Adipocyte (in vitro differentiated cells): ENCODE data around the gene SRP72.
A peak's percentile ranks its signal among the peaks of the same experiment; 100 is the strongest.
"Not testable (repeated sequence)": the region's sequence is repeated elsewhere in the genome, so short reads cannot be mapped to it uniquely, and the experiment has no call there.

Source experiments
- DNase-seq: peaks from one replicate; pipeline ENCODE4 v3.0.0-alpha.2; 2015; ENCODE audit warnings: low read depth
- H3K27me3 ChIP-seq: replicated peaks from 2 replicates; pipeline ENCODE4 v1.7.0; 2013; ENCODE audit warnings: mild to moderate bottlenecking, low read length, moderate library complexity; ENCODE audit not compliant: control insufficient read depth, insufficient read depth
- H3K36me3 ChIP-seq: 2 replicates; pipeline ENCODE4 v1.7.0; 2013; ENCODE audit warnings: low read length, mild to moderate bottlenecking, moderate library complexity; ENCODE audit not compliant: control insufficient read depth, insufficient read depth, severe bottlenecking
- H3K4me1 ChIP-seq: 2 replicates; pipeline ENCODE4 v1.7.0; 2013; ENCODE audit warnings: mild to moderate bottlenecking, low read length, moderate library complexity; ENCODE audit not compliant: control insufficient read depth, insufficient read depth
- H3K4me3 ChIP-seq: 2 replicates; pipeline ENCODE4 v1.7.0; 2013; ENCODE audit warnings: mild to moderate bottlenecking, low read length, moderate library complexity
- H3K9ac ChIP-seq: 2 replicates; pipeline ENCODE4 v1.7.0; 2013; ENCODE audit warnings: mild to moderate bottlenecking, low read length, moderate library complexity
- H3K9me3 ChIP-seq: 2 replicates; pipeline ENCODE4 v1.7.0; 2013; ENCODE audit warnings: mild to moderate bottlenecking, low read length, moderate library complexity; ENCODE audit not compliant: control insufficient read depth

The SRP72 gene

GRCh38 chr4:56438766-56439165 lies 28.7 kb upstream of the SRP72 start:
- Histone ChIP-seq H3K27me3 (no peaks in the 10 kb centered on the region), H3K4me3 (no peak overlapping the region)
- DNase-seq, result no peak

GRCh38 chr4:56440983-56441382 lies 26.4 kb upstream of the SRP72 start:
- H3K27me3 ChIP-seq, result no peaks in the 10 kb centered on the region
- no peaks in the 10 kb centered on the region for H3K9me3 ChIP-seq
- peaks cover 36% of the 10 kb centered on the region for H3K36me3 ChIP-seq
- H3K4me1 ChIP-seq, result peaks cover 11% of the 10 kb centered on the region
- no peak overlapping the region for H3K9ac ChIP-seq
- no peak for DNase-seq
- no peak overlapping the region for H3K4me3 ChIP-seq

More at GRCh38 chr4:56438766-56439165, 28.7 kb upstream of the SRP72 start:
- Histone ChIP-seq H3K4me1 (peaks cover 17% of the 10 kb centered on the region), H3K36me3 (peaks cover 21% of the 10 kb centered on the region), H3K9me3 (no peaks in the 10 kb centered on the region), H3K9ac (no peak overlapping the region)

GRCh38 chr4:56444719-56445118 lies 22.7 kb upstream of the SRP72 start:
- no peaks in the 10 kb centered on the region for H3K9me3 ChIP-seq
- H3K27me3 ChIP-seq, result no peaks in the 10 kb centered on the region
- no peak overlapping the region for H3K4me3 ChIP-seq
- no peak overlapping the region for H3K9ac ChIP-seq
- DNase-seq, result no peak
- peaks cover 59% of the 10 kb centered on the region for H3K36me3 ChIP-seq
- H3K4me1 ChIP-seq, result peaks cover 7% of the 10 kb centered on the region

- Histone ChIP-seq H3K4me3 (no peak overlapping the region), H3K36me3 (peaks cover 69% of the 10 kb centered on the region), H3K9ac (no peak overlapping the region), H3K4me1 (peaks cover 5% of the 10 kb centered on the region), H3K27me3 (no peaks in the 10 kb centered on the region), H3K9me3 (no peaks in the 10 kb centered on the region)
- DNase-seq, result no peak
These were observed 21.7 kb upstream of the SRP72 start for GRCh38 chr4:56445699-56446098.

GRCh38 chr4:56448301-56448700 lies 19.1 kb upstream of the SRP72 start:
- Histone ChIP-seq H3K4me1 (no peaks in the 10 kb centered on the region), H3K4me3 (no peak overlapping the region), H3K27me3 (no peaks in the 10 kb centered on the region), H3K9me3 (no peaks in the 10 kb centered on the region), H3K36me3 (peaks cover 75% of the 10 kb centered on the region), H3K9ac (no peak overlapping the region)
- DNase-seq, result no peak

GRCh38 chr4:56449475-56449874 lies 17.9 kb upstream of the SRP72 start:
- peaks cover 75% of the 10 kb centered on the region for H3K36me3 ChIP-seq
- H3K27me3 ChIP-seq, H3K4me1 ChIP-seq, DNase-seq, H3K4me3 ChIP-seq, H3K9me3 ChIP-seq, H3K9ac ChIP-seq: not testable (repeated sequence)

GRCh38 chr4:56450342-56450741 lies 17.1 kb upstream of the SRP72 start:
- H3K27me3 ChIP-seq, result no peaks in the 10 kb centered on the region
- no peaks in the 10 kb centered on the region for H3K4me1 ChIP-seq
- no peaks in the 10 kb centered on the region for H3K9me3 ChIP-seq
- no peak for DNase-seq
- peaks cover 76% of the 10 kb centered on the region for H3K36me3 ChIP-seq
- H3K9ac ChIP-seq, result no peak overlapping the region
- no peak overlapping the region for H3K4me3 ChIP-seq

GRCh38 chr4:56460085-56460484 lies 7.3 kb upstream of the SRP72 start:
- no peaks in the 10 kb centered on the region for H3K9me3 ChIP-seq
- no peak for DNase-seq
- no peak overlapping the region for H3K4me3 ChIP-seq
- H3K36me3 ChIP-seq, result peaks cover 72% of the 10 kb centered on the region
- H3K4me1 ChIP-seq, result peaks cover 12% of the 10 kb centered on the region
- H3K9ac ChIP-seq, result peak overlapping the region; percentile 20
- H3K27me3 ChIP-seq, result no peaks in the 10 kb centered on the region

GRCh38 chr4:56462157-56462556 lies 5.3 kb upstream of the SRP72 start:
- Histone ChIP-seq H3K4me3 (no peak overlapping the region), H3K27me3 (no peaks in the 10 kb centered on the region), H3K9me3 (no peaks in the 10 kb centered on the region), H3K9ac (no peak overlapping the region), H3K36me3 (peaks cover 52% of the 10 kb centered on the region), H3K4me1 (peaks cover 24% of the 10 kb centered on the region)
- DNase-seq, result no peak

- H3K4me1 ChIP-seq, result peaks cover 29% of the 10 kb centered on the region
- H3K27me3 ChIP-seq, result no peaks in the 10 kb centered on the region
- H3K4me3 ChIP-seq, result no peak overlapping the region
- peaks cover 39% of the 10 kb centered on the region for H3K36me3 ChIP-seq
- no peak for DNase-seq
- H3K9ac ChIP-seq, result no peak overlapping the region
- H3K9me3 ChIP-seq, result no peaks in the 10 kb centered on the region
These were observed 3.7 kb upstream of the SRP72 start for GRCh38 chr4:56463711-56464110.

- peaks cover 35% of the 10 kb centered on the region for H3K4me1 ChIP-seq
- no peak overlapping the region for H3K4me3 ChIP-seq
- no peak overlapping the region for H3K9ac ChIP-seq
- no peak for DNase-seq
- H3K27me3 ChIP-seq, result no peaks in the 10 kb centered on the region
- H3K36me3 ChIP-seq, result peaks cover 34% of the 10 kb centered on the region
- no peaks in the 10 kb centered on the region for H3K9me3 ChIP-seq
These were observed 2.8 kb upstream of the SRP72 start for GRCh38 chr4:56464581-56464980.

- Histone ChIP-seq H3K9ac (peak overlapping the region; percentile 92), H3K4me1 (peaks cover 29% of the 10 kb centered on the region), H3K4me3 (peak overlapping the region; percentile 88), H3K27me3 (no peaks in the 10 kb centered on the region), H3K36me3 (peaks cover 24% of the 10 kb centered on the region), H3K9me3 (no peaks in the 10 kb centered on the region)
- peak; percentile 16 for DNase-seq
These were observed 1.7 kb upstream of the SRP72 start for GRCh38 chr4:56465599-56466295.
